HepG2 (cell line): Measurements from ENCODE around the gene METTL21C. TPM values are rescaled to one million over a fixed set of nuclear protein-coding genes. Genes with fewer than 3 reads are reported as not detected.

Source experiments
- CBX2 ChIP-seq, 2 experiments: fragments of 200-600 bp in 1 of 2; sonication (generic); formaldehyde crosslinking in 1 of 2; IDR thresholded peaks; 2 replicates each; pipeline versions ENCODE4 v1.7.0 to v1.8.1; 2018 to 2022; ENCODE audit warnings: low read depth in 2 of 2, low read length in 1 of 2, mild to moderate bottlenecking in 1 of 2, missing genetic modification reagents in 1 of 2
- GATA4 ChIP-seq: sonication (generic); IDR thresholded peaks from 2 replicates; pipeline ENCODE4 v1.6.1; 2016; ENCODE audit warnings: antibody characterized with exemption, low read depth, borderline replicate concordance
- JUND ChIP-seq: sonication (generic); formaldehyde crosslinking; IDR thresholded peaks from 2 replicates; pipeline ENCODE4 v1.8.0; 2022; ENCODE audit warnings: mild to moderate bottlenecking, missing genetic modification reagents
- KLF16 ChIP-seq, 2 experiments: sonication (generic) in 1 of 2; formaldehyde crosslinking in 1 of 2; IDR thresholded peaks; 2 replicates each; pipeline versions ENCODE4 v1.6.1 to v1.8.0; 2016 to 2023; ENCODE audit warnings: missing genetic modification reagents in 2 of 2, missing compliant biosample characterization in 1 of 2
- ZNF318 ChIP-seq: sonication (generic); formaldehyde crosslinking; IDR thresholded peaks from 2 replicates; pipeline ENCODE4 v1.4.0; 2020; ENCODE audit warnings: mild to moderate bottlenecking, missing genetic modification reagents
- polyA plus RNA-seq, 8 experiments: library from polyadenylated mRNA; depleted of rRNA in 3 of 8; stranded (reverse) in 7 of 8; unstranded in 1 of 8; fragments of >200 nt; fragmentation: Illumina TruSeq in 4 of 8; extraction: Trizol in 4 of 8; gene quantifications; 2 replicates each; pipeline versions ENCODE4 v1.2.1 to v1.2.3, GENCODE V29; 2011 to 2016; ENCODE audit warnings: low read depth in 4 of 8, missing spikeins in 1 of 8, mixed read lengths in 1 of 8; ENCODE audit not compliant: insufficient read depth in 1 of 8
- total RNA-seq, 5 experiments: library from RNA; depleted of rRNA; stranded (reverse); fragments of >200 nt; fragmentation: Illumina TruSeq; extraction: Trizol; gene quantifications; 2 replicates each; pipeline ENCODE4 v1.2.3, GENCODE V29; 2016; ENCODE audit warnings: low read depth in 1 of 5

METTL21C gene
- total and polyA plus RNA-seq, 2 of the 13 experiments (the other 11 are each of a cell fraction or from before 2014, with no cell fraction given), result not detected

GRCh38 chr13:102667911-102668310 is 26.9 kb downstream of the METTL21C start (continued):
- no peak for TF ChIP-seq CBX2 (IDR thresholded peaks at IDR 0.05; ENCODE audit: low read depth, low read length)
- no peak for TF ChIP-seq CBX2 (CRISPR knock-in tag; IDR thresholded peaks at IDR 0.05; ENCODE audit: low read depth)
- no peak for TF ChIP-seq KLF16 (CRISPR knock-in tag; IDR thresholded peaks at IDR 0.05)
- TF ChIP-seq GATA4, result peak; percentile 40; the same call in 1 of the 2 replicates
- TF ChIP-seq JUND (CRISPR knock-in tag), result no peak
- no peak for TF ChIP-seq ZNF318 (CRISPR knock-in tag)
